ENCODE measurements around the gene MICAL3.

MICAL3 gene

GRCh38 chr22:17864398-17865182 is 159.8 kb downstream of the MICAL3 start:
- Histone ChIP-seq H3K36me3 (ENCODE audit: insufficient read depth, low read length) (peaks cover 32% of the 10 kb centered on the region), H3K79me2 (ENCODE audit: insufficient read depth, low read length) (no peaks in the 10 kb centered on the region), H3K9me3 (ENCODE audit: low read length) (no peaks in the 10 kb centered on the region), H3K4me1 (ENCODE audit: insufficient read depth, low read length, severe bottlenecking) (peaks cover 15% of the 10 kb centered on the region), H3K9ac (ENCODE audit: low read length) (no peak overlapping the region), H2AFZ (ENCODE audit: low read length) (no peak overlapping the region), H3K27ac (ENCODE audit: low read depth, low read length, poor library complexity, severe bottlenecking) (no peak overlapping the region), H3K4me2 (ENCODE audit: low read length) (no peak overlapping the region), H3K4me3 (ENCODE audit: low read depth, low read length, poor library complexity, severe bottlenecking) (no peak overlapping the region), H4K20me1 (ENCODE audit: insufficient read depth, low read length) (no peaks in the 10 kb centered on the region), H3F3A (ENCODE audit: insufficient read depth, low read length) (no peaks in the 10 kb centered on the region), H3K27me3 (ENCODE audit: insufficient read depth, low read length) (no peaks in the 10 kb centered on the region), H3K9me2 (ENCODE audit: low read depth, low read length) (no peaks in the 10 kb centered on the region)
- no peak for TF ChIP-seq CTCF (IDR thresholded peaks at IDR 0.05; ENCODE audit: low read length)
- no peak for TF ChIP-seq EZH2 (IDR thresholded peaks at IDR 0.05; ENCODE audit: borderline replicate concordance, low read length)

- no peaks in the 10 kb centered on the region for H3K79me2 ChIP-seq (ENCODE audit: insufficient read depth, low read length)
- H3K4me1 ChIP-seq (ENCODE audit: insufficient read depth, low read length, severe bottlenecking): peaks cover 10% of the 10 kb centered on the region
- no peak overlapping the region for H3K9ac ChIP-seq (ENCODE audit: low read length)
- H3K27ac ChIP-seq (ENCODE audit: low read depth, low read length, poor library complexity, severe bottlenecking): no peak overlapping the region
- no peak for TF ChIP-seq EZH2 (IDR thresholded peaks at IDR 0.05; ENCODE audit: borderline replicate concordance, low read length)
- H3K4me2 ChIP-seq (ENCODE audit: low read length): no peak overlapping the region
- no peak overlapping the region for H2AFZ ChIP-seq (ENCODE audit: low read length)
- H4K20me1 ChIP-seq (ENCODE audit: insufficient read depth, low read length): no peaks in the 10 kb centered on the region
- no peak overlapping the region for H3K4me3 ChIP-seq (ENCODE audit: low read depth, low read length, poor library complexity, severe bottlenecking)
- H3K36me3 ChIP-seq (ENCODE audit: insufficient read depth, low read length): peaks cover 32% of the 10 kb centered on the region
- no peaks in the 10 kb centered on the region for H3K27me3 ChIP-seq (ENCODE audit: insufficient read depth, low read length)
- H3K9me3 ChIP-seq (ENCODE audit: low read length): no peaks in the 10 kb centered on the region
- H3K9me2 ChIP-seq (ENCODE audit: low read depth, low read length): no peaks in the 10 kb centered on the region
- no peaks in the 10 kb centered on the region for H3F3A ChIP-seq (ENCODE audit: insufficient read depth, low read length)
These were observed 161.6 kb downstream of the MICAL3 start for GRCh38 chr22:17862646-17863181.

GRCh38 chr22:17861909-17862308 is 162.5 kb downstream of the MICAL3 start:
- Histone ChIP-seq H3K27ac (ENCODE audit: low read depth, low read length, poor library complexity, severe bottlenecking) (no peak overlapping the region), H3K36me3 (ENCODE audit: insufficient read depth, low read length) (peaks cover 32% of the 10 kb centered on the region)
- TF ChIP-seq EZH2 (IDR thresholded peaks at IDR 0.05; ENCODE audit: borderline replicate concordance, low read length) (no peak), CTCF (IDR thresholded peaks at IDR 0.05; ENCODE audit: low read length) (no peak)

More at GRCh38 chr22:17861909-17862308, 162.5 kb downstream of the MICAL3 start:
- Histone ChIP-seq H4K20me1 (ENCODE audit: insufficient read depth, low read length) (no peaks in the 10 kb centered on the region), H2AFZ (ENCODE audit: low read length) (no peak overlapping the region), H3K4me1 (ENCODE audit: insufficient read depth, low read length, severe bottlenecking) (peaks cover 2% of the 10 kb centered on the region), H3K79me2 (ENCODE audit: insufficient read depth, low read length) (no peaks in the 10 kb centered on the region), H3K27me3 (ENCODE audit: insufficient read depth, low read length) (no peaks in the 10 kb centered on the region), H3K9me2 (ENCODE audit: low read depth, low read length) (no peaks in the 10 kb centered on the region), H3K9ac (ENCODE audit: low read length) (no peak overlapping the region), H3K4me3 (ENCODE audit: low read depth, low read length, poor library complexity, severe bottlenecking) (no peak overlapping the region), H3K4me2 (ENCODE audit: low read length) (no peak overlapping the region), H3K9me3 (ENCODE audit: low read length) (no peaks in the 10 kb centered on the region), H3F3A (ENCODE audit: insufficient read depth, low read length) (no peaks in the 10 kb centered on the region)
